Pancreas (tissue), 10 donors: ENCODE measurements around the gene TXLNB. TPM values are rescaled to one million over a fixed set of nuclear protein-coding genes. Genes with fewer than 3 reads are reported as not detected.
"Not testable (repeated sequence)": the region's sequence is repeated elsewhere in the genome, so short reads cannot be mapped to it uniquely, and the experiment has no call there.

Source experiments
- ATAC-seq, 4 donors: fragments of 200-7000 bp; cut with Tn5 transposase; one replicate each; pipeline versions ENCODE4 v1.8.0 to v1.9.1; 2020; ENCODE audit warnings: mild to moderate bottlenecking in 4 of 4, moderate library complexity in 4 of 4
- DNase-seq, 6 donors: peaks; one replicate each; pipeline ENCODE4 v3.0.0-alpha.2; 2020
- FAIRE-seq: peaks from 2 replicates; lab custom pipeline; 2012; peaks lifted over from hg19 to GRCh38; lab: Jason Lieb, UNC
- H3K27ac ChIP-seq, 4 donors: fragments of 200-600 bp; sonication (generic); 1 replicate in 3 of 4; 2 replicates in 1 of 4; pipeline versions ENCODE4 v1.5.0 to v1.8.0; 2020
- H3K27me3 ChIP-seq, 4 donors: fragments of 200-600 bp; one replicate each; pipeline ENCODE4 v1.8.0; 2021
- H3K36me3 ChIP-seq, 3 donors: fragments of 200-600 bp; sonication (generic) in 1 of 3; one replicate each; pipeline versions ENCODE4 v1.5.0 to v1.8.0; 2020 to 2021
- H3K4me1 ChIP-seq, 3 donors: fragments of 200-600 bp; one replicate each; pipeline ENCODE4 v1.8.0; 2021
- H3K4me3 ChIP-seq, 4 donors: fragments of 200-600 bp; sonication (generic) in 2 of 4; one replicate each; pipeline versions ENCODE4 v1.5.0 to v1.8.0; 2020 to 2021
- H3K9me3 ChIP-seq, 4 donors: fragments of 200-600 bp; one replicate each; pipeline ENCODE4 v1.8.0; 2021
- CTCF ChIP-seq, 4 donors: fragments of 200-600 bp; sonication (generic) in 3 of 4; IDR thresholded peaks; one replicate each; pipeline versions ENCODE4 v1.5.0 to v1.8.0; 2021; ENCODE audit warnings: antibody characterized with exemption in 4 of 4
- WGBS, 2 donors: extraction: QIAGEN DNeasy Blood & Tissue Kit; methylation state at CpG; one replicate each; pipeline ENCODE4 v1.1.7; 2013; 5-methylcytosine and 5-hydroxymethylcytosine counted together
- intact Hi-C, 3 donors: fragments of 100-400 bp; cut with DNase I; formaldehyde crosslinking; loops; one replicate each; pipeline versions ENCODE4 v1.11.1 to v1.14.2; 2022
- polyA plus RNA-seq, 2 donors: library from polyadenylated mRNA; stranded (reverse); fragments of 200-250 nt; gene quantifications; one replicate each; pipeline ENCODE4 v1.2.3, GENCODE V29; 2013
- total RNA-seq, 6 donors: library from RNA; stranded (reverse); fragmentation: NEBNext Ultra II Directional in 4 of 6; extraction: Animal tissue kit (Norgen Biotek cat#: 25700) in 4 of 6; gene quantifications; one replicate each; pipeline versions ENCODE4 v1.2.1 to v1.2.4, GENCODE V29; 2021 to 2023
- donor health status: healthy with polysubstance abuse.
- donor health status: DM: no; HTN: no; CAD: no; lungs with moderate emphysema.
- donor health status: DM: no; HTN: no; CAD: no.
- donor health status: control.
- donor health status: control.
- donor health status: Bipolar disorder and iron deficiency.
- donor health status: DM: yes; HTN: yes; CAD: no.
- donor health status: DM: no; HTN: no; CAD: no.
- donor health status: DM: no; HTN: no; CAD: no.
- donor health status: DM: yes; HTN: yes; CAD: no.

TXLNB gene
- total and polyA plus RNA-seq, 8 donors = 0.03 to 0.47 (median 0.08) TPM; not detected in 1

DNA sequence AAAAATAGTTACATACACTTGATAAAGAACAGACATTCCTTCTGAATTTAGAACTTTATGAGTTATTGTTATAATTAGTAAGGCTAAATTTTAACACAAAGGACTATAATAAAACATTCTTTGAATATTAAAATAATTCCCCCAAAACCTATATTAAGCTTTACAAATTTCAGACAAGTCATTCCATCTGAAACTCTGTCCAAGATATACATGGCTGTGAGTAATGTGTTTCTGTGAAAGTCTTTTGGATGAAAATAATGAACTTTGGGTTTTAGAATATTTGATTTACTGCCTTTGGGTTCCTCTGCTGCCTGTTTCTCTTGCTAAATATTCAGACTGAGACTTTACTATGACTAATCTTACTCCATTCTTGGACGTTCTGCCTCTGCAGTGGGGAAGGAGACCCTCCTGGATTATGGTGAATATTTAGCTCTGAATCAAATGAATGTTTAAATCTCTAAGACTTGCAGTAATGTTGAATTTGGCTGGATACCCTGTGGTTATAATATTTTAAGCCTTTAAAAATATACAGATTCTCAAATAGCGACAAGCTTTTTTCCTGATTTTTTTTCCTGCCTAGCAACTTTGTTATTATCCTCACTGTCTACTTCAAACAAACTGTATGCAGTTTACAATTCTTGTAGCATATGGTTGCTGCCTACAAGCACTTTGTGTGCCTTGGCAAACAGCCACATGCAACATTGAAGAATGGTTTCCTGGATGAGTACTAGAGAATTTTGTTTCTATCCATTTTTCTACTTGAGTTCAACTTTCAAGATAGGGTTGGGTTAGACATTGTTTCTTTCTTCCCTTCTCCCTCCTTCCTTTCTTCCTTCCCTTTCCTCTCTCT lies 51.4 kb downstream of the TXLNB start:
- Histone ChIP-seq H3K4me3 (no peak overlapping the region), H3K9me3 (no peaks in the 10 kb centered on the region)
- no peak for FAIRE-seq

DNA sequence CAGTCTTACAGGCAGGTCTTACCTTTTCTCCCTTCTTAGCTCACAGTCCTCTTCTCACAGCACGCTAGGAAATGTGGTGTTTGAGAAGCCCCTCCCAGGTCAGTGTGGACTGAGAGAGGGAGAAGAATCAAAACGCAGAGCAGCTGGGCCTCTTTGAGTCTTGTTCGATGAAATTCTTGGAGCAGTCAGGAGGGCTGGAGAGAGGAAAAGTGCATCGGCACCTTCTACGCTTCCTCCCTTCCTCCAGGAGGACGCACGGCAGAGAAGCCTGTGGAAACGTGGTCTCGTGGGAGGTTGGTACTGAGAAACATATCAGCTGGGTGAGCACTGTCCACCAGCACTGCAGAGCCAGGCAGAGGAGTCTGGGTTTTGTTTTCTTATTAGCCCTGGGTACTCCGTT lies 52.7 kb downstream of the TXLNB start:
- Histone ChIP-seq H3K4me1 (no peaks in the 10 kb centered on the region), H3K36me3 (no peaks in the 10 kb centered on the region), H3K9me3 (no peaks in the 10 kb centered on the region), H3K27ac (no peak overlapping the region), H3K27me3 (no peaks in the 10 kb centered on the region), H3K4me3 (no peak overlapping the region)
- no peak for FAIRE-seq
- DNase-seq = no peak
- 70 to 79% methylated on average over 10 of the region's 10 CpGs for WGBS, 2 donors
- no peak for ATAC-seq
- TF ChIP-seq CTCF (IDR thresholded peaks at IDR 0.05) = no peak
- intact Hi-C loops = no loop called here

More for the DNA sequence above, 51.4 kb downstream of the TXLNB start:
- no peak for TF ChIP-seq CTCF (IDR thresholded peaks at IDR 0.05)
- H3K36me3 ChIP-seq = no peaks in the 10 kb centered on the region
- H3K27me3 ChIP-seq = no peaks in the 10 kb centered on the region
- peak in 3 of 4 donors; percentile 37 to 62 (median 57) for ATAC-seq
- 25 to 34% methylated on average over 2 of the region's 2 CpGs for WGBS, 2 donors
- intact Hi-C loops = no loop called here
- peak in 1 of 6 donors; percentile 12 for DNase-seq
- no peak overlapping the region for H3K27ac ChIP-seq
- H3K4me1 ChIP-seq = no peaks in the 10 kb centered on the region

GRCh38 chr6:139236105-139236504 lies 55.7 kb downstream of the TXLNB start:
- no peak for DNase-seq
- WGBS, 2 donors = 61 to 74% methylated on average over 5 of the region's 5 CpGs
- Histone ChIP-seq H3K9me3 (no peaks in the 10 kb centered on the region), H3K27ac (no peak overlapping the region), H3K4me1 (no peaks in the 10 kb centered on the region), H3K27me3 (no peaks in the 10 kb centered on the region), H3K36me3 (no peaks in the 10 kb centered on the region), H3K4me3 (no peak overlapping the region)
- ATAC-seq = no peak
- TF ChIP-seq CTCF (IDR thresholded peaks at IDR 0.05) = no peak
- intact Hi-C loops = no loop called here
- no peak for FAIRE-seq

- Histone ChIP-seq H3K4me3 (no peak overlapping the region), H3K4me1 (no peaks in the 10 kb centered on the region), H3K27me3 (no peaks in the 10 kb centered on the region), H3K36me3 (no peaks in the 10 kb centered on the region), H3K9me3 (no peaks in the 10 kb centered on the region), H3K27ac (no peak overlapping the region)
- FAIRE-seq = no peak
- no peak for ATAC-seq
- intact Hi-C loops = no loop called here
- DNase-seq = no peak
- WGBS, 2 donors = 86 to 92% methylated on average over 12 of the region's 12 CpGs
- no peak for TF ChIP-seq CTCF (IDR thresholded peaks at IDR 0.05)
These were observed 56.1 kb downstream of the TXLNB start for GRCh38 chr6:139235661-139236060.

- H3K4me3 ChIP-seq, intact Hi-C loops, DNase-seq, ATAC-seq, H3K9me3 ChIP-seq, FAIRE-seq, H3K27ac ChIP-seq, H3K4me1 ChIP-seq, H3K27me3 ChIP-seq, H3K36me3 ChIP-seq: not testable (repeated sequence)
- 78 to 83% methylated on average over 2 of the region's 2 CpGs for whole genome bisulfite sequencing, 2 donors
These were observed 57.6 kb downstream of the TXLNB start for GRCh38 chr6:139234193-139234592.
